H9 (cell line): ENCODE measurements around the gene MZF1. TPM values are rescaled to one million over a fixed set of nuclear protein-coding genes. Genes with fewer than 3 reads are reported as not detected.

Source experiments
- DNase-seq: peaks from one replicate; pipeline ENCODE4 v3.0.0-alpha.2; 2017
- H2AFZ ChIP-seq: one replicate; pipeline ENCODE4 v1.6.1; 2013; ENCODE audit warnings: mild to moderate bottlenecking, low read length, control low read depth, moderate library complexity
- H2AK5ac ChIP-seq: 2 replicates; pipeline ENCODE4 v1.6.1; 2013; ENCODE audit warnings: low read length, control low read depth, mixed read lengths; ENCODE audit not compliant: insufficient read length
- H2BK120ac ChIP-seq: one replicate; pipeline ENCODE4 v1.6.1; 2013; ENCODE audit warnings: low read depth, mild to moderate bottlenecking, low read length, control low read depth, inconsistent platforms; ENCODE audit not compliant: poor library complexity, severe bottlenecking
- H2BK12ac ChIP-seq: 2 replicates; pipeline ENCODE4 v1.6.1; 2013; ENCODE audit warnings: low read length, control low read depth, mixed read lengths, low read depth; ENCODE audit not compliant: insufficient read length
- H2BK15ac ChIP-seq: 2 replicates; pipeline ENCODE4 v1.6.1; 2013; ENCODE audit warnings: low read depth, low read length, control low read depth
- H2BK20ac ChIP-seq: one replicate; pipeline ENCODE4 v1.6.1; 2013; ENCODE audit warnings: low read depth, mild to moderate bottlenecking, low read length, control low read depth, inconsistent platforms; ENCODE audit not compliant: poor library complexity, severe bottlenecking
- H2BK5ac ChIP-seq: 2 replicates; pipeline ENCODE4 v1.6.1; 2013; ENCODE audit warnings: low read length, control low read depth, mixed read lengths; ENCODE audit not compliant: insufficient read length
- H3K14ac ChIP-seq: 2 replicates; pipeline ENCODE4 v1.6.1; 2013; ENCODE audit warnings: low read length, control low read depth; ENCODE audit not compliant: insufficient read depth
- H3K18ac ChIP-seq: 2 replicates; pipeline ENCODE4 v1.6.1; 2013; ENCODE audit warnings: low read depth, mild to moderate bottlenecking, mixed read lengths, low read length, control low read depth; ENCODE audit not compliant: insufficient read length
- H3K23ac ChIP-seq: 2 replicates; pipeline ENCODE4 v1.6.1; 2013; ENCODE audit warnings: low read length, control low read depth, mixed read lengths, low read depth; ENCODE audit not compliant: insufficient read length
- H3K23me2 ChIP-seq: 2 replicates; pipeline ENCODE4 v1.6.1; 2013; ENCODE audit warnings: low read depth, mild to moderate bottlenecking, mixed read lengths, low read length, control low read depth; ENCODE audit not compliant: insufficient read length, poor library complexity, severe bottlenecking
- H3K27ac ChIP-seq: 2 replicates; pipeline ENCODE4 v1.5.1; 2013; ENCODE audit warnings: low read length, control low read depth, mixed read lengths, low read depth; ENCODE audit not compliant: insufficient read length
- H3K27me3 ChIP-seq: 2 replicates; pipeline ENCODE4 v1.6.1; 2013; ENCODE audit warnings: low read length, control low read depth, inconsistent platforms; ENCODE audit not compliant: insufficient read depth
- H3K4ac ChIP-seq: 2 replicates; pipeline ENCODE4 v1.6.1; 2013; ENCODE audit warnings: low read depth, mild to moderate bottlenecking, control low read depth, inconsistent platforms, low read length, moderate library complexity
- H3K4me1 ChIP-seq: 2 replicates; pipeline ENCODE4 v1.6.1; 2013; ENCODE audit warnings: low read length, control low read depth, inconsistent platforms; ENCODE audit not compliant: insufficient read depth
- H3K4me2 ChIP-seq: 2 replicates; pipeline ENCODE4 v1.6.1; 2013; ENCODE audit warnings: low read length, control low read depth, mixed read lengths; ENCODE audit not compliant: insufficient read length, insufficient read depth
- H3K56ac ChIP-seq: 2 replicates; pipeline ENCODE4 v1.6.1; 2013; ENCODE audit warnings: low read depth, mild to moderate bottlenecking, mixed read lengths, low read length, control low read depth; ENCODE audit not compliant: insufficient read length
- H3K79me1 ChIP-seq: 2 replicates; pipeline ENCODE4 v1.6.1; 2013; ENCODE audit warnings: low read depth, mild to moderate bottlenecking, moderate library complexity, low read length, control low read depth, inconsistent platforms; ENCODE audit not compliant: insufficient read depth, poor library complexity, severe bottlenecking
- H3K79me2 ChIP-seq: 2 replicates; pipeline ENCODE4 v1.6.1; 2013; ENCODE audit warnings: low read length, control low read depth, inconsistent platforms; ENCODE audit not compliant: insufficient read depth
- H3K9ac ChIP-seq: 2 replicates; pipeline ENCODE4 v1.6.1; 2013; ENCODE audit warnings: low read length, control low read depth, mixed read lengths; ENCODE audit not compliant: insufficient read length; ENCODE audit errors: extremely low read depth
- H3K9me3 ChIP-seq: one replicate; pipeline ENCODE4 v1.6.1; 2013; ENCODE audit warnings: low read depth, low read length, inconsistent platforms; ENCODE audit not compliant: control insufficient read depth
- H3T11ph ChIP-seq: one replicate; pipeline ENCODE4 v1.6.1; 2013; ENCODE audit warnings: mild to moderate bottlenecking, low read length, control low read depth, inconsistent platforms
- H4K20me1 ChIP-seq: one replicate; pipeline ENCODE4 v1.6.1; 2013; ENCODE audit not compliant: control insufficient read depth, insufficient read length, insufficient read depth
- H4K5ac ChIP-seq: 2 replicates; pipeline ENCODE4 v1.6.1; 2013; ENCODE audit warnings: low read depth, mild to moderate bottlenecking, mixed read lengths, low read length, control low read depth; ENCODE audit not compliant: insufficient read length
- H4K8ac ChIP-seq: replicated peaks from 2 replicates; pipeline ENCODE4 v1.6.1; 2013; ENCODE audit warnings: low read length, control low read depth, mixed read lengths, low read depth; ENCODE audit not compliant: insufficient read length
- H4K91ac ChIP-seq: 2 replicates; pipeline ENCODE4 v1.6.1; 2013; ENCODE audit warnings: low read depth, mild to moderate bottlenecking, moderate library complexity, mixed read lengths, low read length, control low read depth; ENCODE audit not compliant: insufficient read length
- H3K27ac Mint-ChIP-seq, 3 experiments: 2 replicates in 2 of 3; 3 replicates in 1 of 3; pipeline ENCODE4 v1.8.0; 2020 to 2021; ENCODE audit warnings: mixed read lengths in 3 of 3, mild to moderate bottlenecking in 1 of 3, moderate library complexity in 1 of 3
- H3K27me3 Mint-ChIP-seq: 2 replicates; pipeline ENCODE4 v1.8.0; 2021; ENCODE audit warnings: low read depth, mild to moderate bottlenecking, moderate library complexity, mixed read lengths
- H3K36me3 Mint-ChIP-seq, 3 experiments: 2 replicates in 2 of 3; 3 replicates in 1 of 3; pipeline ENCODE4 v1.8.0; 2020 to 2021; ENCODE audit warnings: low read depth in 3 of 3, mixed read lengths in 3 of 3; ENCODE audit not compliant: insufficient read depth in 1 of 3
- H3K4me1 Mint-ChIP-seq, 2 experiments: 2 replicates each; pipeline ENCODE4 v1.8.0; 2020; ENCODE audit warnings: mixed read lengths in 2 of 2
- H3K4me3 Mint-ChIP-seq, 2 experiments: 2 replicates in 1 of 2; 3 replicates in 1 of 2; pipeline ENCODE4 v1.8.0; 2020 to 2021; ENCODE audit warnings: mild to moderate bottlenecking in 2 of 2, mixed read lengths in 2 of 2, moderate library complexity in 1 of 2
- H3K9me3 Mint-ChIP-seq, 2 experiments: 2 replicates in 1 of 2; 3 replicates in 1 of 2; pipeline ENCODE4 v1.8.0; 2020; ENCODE audit warnings: mild to moderate bottlenecking in 2 of 2, mixed read lengths in 2 of 2, moderate library complexity in 1 of 2
- WGBS: extraction: QIAGEN DNeasy Blood & Tissue Kit; methylation state at CpG from one replicate; pipeline ENCODE4 v1.1.7; 2013; ENCODE audit warnings: missing lambda C conversion rate, low lambda C conversion rate, mixed read lengths; ENCODE audit not compliant: insufficient read length; ENCODE audit errors: extremely low coverage; 5-methylcytosine and 5-hydroxymethylcytosine counted together
- total RNA-seq: library from RNA; stranded (reverse); gene quantifications from 2 replicates; pipeline ENCODE4 v1.2.1, GENCODE V29; 2021
- TF ChIP-seq, protein P1 (sequence below): fragments of 200-600 bp; sonication (generic); conservative IDR thresholded peaks from 3 replicates; pipeline ENCODE4 v1.8.0; 2021; ENCODE audit warnings: antibody characterized with exemption, mild to moderate bottlenecking

The MZF1 gene
- total RNA-seq, 1 experiment from 2014 or later = 23.6 TPM

DNA sequence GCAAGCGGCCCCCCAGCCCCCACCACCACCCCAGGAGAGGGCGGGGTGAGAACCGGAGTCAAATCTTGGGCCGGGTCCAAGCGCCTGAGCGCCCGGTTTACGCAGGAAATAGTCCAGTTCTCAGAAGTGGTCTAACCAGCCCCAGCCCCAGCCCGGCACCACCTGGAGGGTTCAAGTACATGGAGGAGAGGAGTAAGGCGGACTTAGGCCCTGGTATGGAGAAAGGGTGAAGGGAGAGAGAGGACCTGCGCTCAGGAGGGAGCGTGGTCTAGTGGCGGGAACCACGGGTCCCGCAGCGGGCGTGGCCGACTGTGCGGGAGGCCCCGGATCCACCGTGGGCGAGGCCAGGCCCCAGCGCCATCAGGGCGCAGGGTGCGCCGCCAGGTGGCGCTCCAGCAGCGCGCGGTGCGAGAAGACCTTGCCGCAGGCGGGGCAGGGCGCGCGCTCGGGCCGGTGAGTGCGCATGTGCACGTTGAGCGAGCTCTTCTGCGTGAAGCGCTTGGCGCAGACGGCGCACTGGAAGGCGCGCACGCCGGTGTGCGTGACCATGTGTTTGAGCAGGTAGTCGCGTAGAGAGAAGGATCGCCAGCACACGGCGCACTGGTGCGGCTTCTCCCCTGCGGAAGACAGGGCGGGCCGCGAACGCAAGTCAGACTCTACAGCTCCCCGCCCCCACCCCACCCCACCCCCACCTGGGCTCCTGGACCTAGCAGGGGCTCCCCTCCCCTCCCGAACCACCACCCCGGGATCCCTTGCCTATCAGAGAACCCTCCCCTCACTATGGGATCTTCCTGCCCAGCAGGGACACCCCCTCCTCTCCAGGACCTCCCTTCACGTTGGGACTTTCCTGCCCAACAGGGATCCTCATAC is 59.2 kb downstream of the MZF1 start:
- Mint-ChIP-seq H3K9me3 (no peaks in the 10 kb centered on the region), H3K36me3 (peaks cover 9 to 19% (median 13%) of the 10 kb centered on the region in 3 experiments; a peak in 6 of 7 replicates), H3K27me3 (peaks cover 3% of the 10 kb centered on the region), H3K4me1 (peaks cover 28 to 30% of the 10 kb centered on the region in 2 experiments), H3K27ac (peak overlapping the region; percentile 91 to 97 (median 93)), H3K4me3 (peak overlapping the region; percentile 70 to 85)
- H3K23me2 ChIP-seq = peaks cover 10% of the 10 kb centered on the region
- no peak overlapping the region for H2AK5ac ChIP-seq
- H3K9ac ChIP-seq = peak overlapping the region; percentile 47
- H3K14ac ChIP-seq = peak overlapping the region; percentile 28; the same call in 1 of the 2 replicates
- no peak overlapping the region for H4K91ac ChIP-seq
- H3T11ph ChIP-seq = no peak overlapping the region
- no peak overlapping the region for H3K18ac ChIP-seq
- H3K23ac ChIP-seq = no peak overlapping the region
- no peaks in the 10 kb centered on the region for H4K20me1 ChIP-seq
- H2BK15ac ChIP-seq = no peak overlapping the region
- no peak overlapping the region for H3K27ac ChIP-seq
- no peak overlapping the region for H2AFZ ChIP-seq
- H3K79me2 ChIP-seq = peaks cover 2% of the 10 kb centered on the region; the same call in 1 of the 2 replicates
- no peak overlapping the region for H2BK20ac ChIP-seq
- no peak overlapping the region for H3K4ac ChIP-seq
- no peak overlapping the region for H2BK5ac ChIP-seq
- H4K8ac ChIP-seq = no peak overlapping the region
- no peak overlapping the region for H3K56ac ChIP-seq
- H3K79me1 ChIP-seq = no peaks in the 10 kb centered on the region
- H2BK12ac ChIP-seq = no peak overlapping the region
- no CpG with 5 or more reads among the region's 66 CpGs for WGBS
- no peaks in the 10 kb centered on the region for H3K9me3 ChIP-seq
- H3K27me3 ChIP-seq = no peaks in the 10 kb centered on the region
- H2BK120ac ChIP-seq = no peak overlapping the region
- peak; percentile 95 for DNase-seq
- no peaks in the 10 kb centered on the region; the same call in 1 of the 2 replicates for H3K4me1 ChIP-seq
- H4K5ac ChIP-seq = no peak overlapping the region
- TF ChIP-seq, protein P1, sequence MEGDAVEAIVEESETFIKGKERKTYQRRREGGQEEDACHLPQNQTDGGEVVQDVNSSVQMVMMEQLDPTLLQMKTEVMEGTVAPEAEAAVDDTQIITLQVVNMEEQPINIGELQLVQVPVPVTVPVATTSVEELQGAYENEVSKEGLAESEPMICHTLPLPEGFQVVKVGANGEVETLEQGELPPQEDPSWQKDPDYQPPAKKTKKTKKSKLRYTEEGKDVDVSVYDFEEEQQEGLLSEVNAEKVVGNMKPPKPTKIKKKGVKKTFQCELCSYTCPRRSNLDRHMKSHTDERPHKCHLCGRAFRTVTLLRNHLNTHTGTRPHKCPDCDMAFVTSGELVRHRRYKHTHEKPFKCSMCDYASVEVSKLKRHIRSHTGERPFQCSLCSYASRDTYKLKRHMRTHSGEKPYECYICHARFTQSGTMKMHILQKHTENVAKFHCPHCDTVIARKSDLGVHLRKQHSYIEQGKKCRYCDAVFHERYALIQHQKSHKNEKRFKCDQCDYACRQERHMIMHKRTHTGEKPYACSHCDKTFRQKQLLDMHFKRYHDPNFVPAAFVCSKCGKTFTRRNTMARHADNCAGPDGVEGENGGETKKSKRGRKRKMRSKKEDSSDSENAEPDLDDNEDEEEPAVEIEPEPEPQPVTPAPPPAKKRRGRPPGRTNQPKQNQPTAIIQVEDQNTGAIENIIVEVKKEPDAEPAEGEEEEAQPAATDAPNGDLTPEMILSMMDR = peak; percentile 99
- peak overlapping the region; percentile 61 for H3K4me2 ChIP-seq
